Liver (tissue), 9 donors: ENCODE results near the gene KLHL12. TPM values are rescaled to one million over a fixed set of nuclear protein-coding genes. Genes with fewer than 3 reads are reported as not detected.
A peak's percentile ranks its signal among the peaks of the same experiment; 100 is the strongest.

Experiments
- DNase-seq: peaks from one replicate; pipeline ENCODE4 v3.0.0-alpha.2; 2017; ENCODE audit warnings: low spot score
- H3K27ac ChIP-seq, 2 donors: one replicate each; pipeline ENCODE4 v1.7.0; 2013; ENCODE audit warnings: inconsistent platforms in 2 of 2, low read length in 2 of 2, control low read depth in 1 of 2, low read depth in 1 of 2, mild to moderate bottlenecking in 1 of 2
- H3K27me3 ChIP-seq, 4 donors: one replicate each; pipeline versions ENCODE4 v1.6.1 to v1.7.0; 2013; ENCODE audit warnings: low read length in 3 of 4, inconsistent platforms in 1 of 4, mild to moderate bottlenecking in 1 of 4, moderate library complexity in 1 of 4; ENCODE audit not compliant: control insufficient read depth in 4 of 4, insufficient read depth in 4 of 4
- H3K36me3 ChIP-seq, 4 donors: one replicate each; pipeline versions ENCODE4 v1.6.1 to v1.7.0; 2013; ENCODE audit warnings: low read length in 3 of 4, mild to moderate bottlenecking in 3 of 4, low read depth in 1 of 4, moderate library complexity in 1 of 4; ENCODE audit not compliant: control insufficient read depth in 4 of 4, insufficient read depth in 3 of 4
- H3K4me1 ChIP-seq, 4 donors: one replicate each; pipeline versions ENCODE4 v1.6.1 to v1.7.0; 2013; ENCODE audit warnings: low read length in 3 of 4, mild to moderate bottlenecking in 3 of 4, moderate library complexity in 1 of 4; ENCODE audit not compliant: control insufficient read depth in 4 of 4, insufficient read depth in 4 of 4
- H3K4me3 ChIP-seq, 3 donors: one replicate each; pipeline versions ENCODE4 v1.6.1 to v1.7.0; 2013; ENCODE audit warnings: low read length in 3 of 3, control low read depth in 1 of 3, low read depth in 1 of 3, mild to moderate bottlenecking in 1 of 3
- H3K9ac ChIP-seq, 2 donors: one replicate each; pipeline ENCODE4 v1.7.0; 2013; ENCODE audit warnings: low read length in 2 of 2, mild to moderate bottlenecking in 2 of 2, moderate library complexity in 2 of 2, control low read depth in 1 of 2, low read depth in 1 of 2
- H3K9me3 ChIP-seq, 4 donors: one replicate each; pipeline versions ENCODE4 v1.6.1 to v1.7.0; 2013; ENCODE audit warnings: low read length in 3 of 4; ENCODE audit not compliant: control insufficient read depth in 4 of 4
- EGR1 ChIP-seq, 2 donors: IDR thresholded peaks; 2 replicates each; pipeline ENCODE4 v1.6.1; 2016 to 2018; ENCODE audit warnings: antibody characterized with exemption in 2 of 2, low read depth in 2 of 2
- FOXA1 ChIP-seq: IDR thresholded peaks from 2 replicates; pipeline ENCODE4 v1.6.1; 2016; ENCODE audit warnings: antibody characterized with exemption
- FOXA2 ChIP-seq: IDR thresholded peaks from 2 replicates; pipeline ENCODE4 v1.6.1; 2016; ENCODE audit warnings: antibody characterized with exemption
- GABPA ChIP-seq, 2 donors: IDR thresholded peaks in 1 of 2; conservative IDR thresholded peaks in 1 of 2; 2 replicates each; pipeline ENCODE4 v1.6.1; 2016; ENCODE audit warnings: antibody characterized with exemption in 2 of 2, mild to moderate bottlenecking in 1 of 2, moderate library complexity in 1 of 2
- HNF4A ChIP-seq, 2 donors: conservative IDR thresholded peaks; 2 replicates each; pipeline ENCODE4 v1.6.1; 2016; ENCODE audit warnings: antibody characterized with exemption in 2 of 2, mild to moderate bottlenecking in 2 of 2
- HNF4G ChIP-seq: IDR thresholded peaks from 2 replicates; pipeline ENCODE4 v1.6.1; 2016; ENCODE audit warnings: antibody characterized with exemption
- JUND ChIP-seq, 2 donors: IDR thresholded peaks; 2 replicates each; pipeline ENCODE4 v1.6.1; 2016; ENCODE audit warnings: antibody characterized with exemption in 2 of 2
- NR2F2 ChIP-seq: IDR thresholded peaks from 2 replicates; pipeline ENCODE4 v1.6.1; 2016; ENCODE audit warnings: antibody characterized with exemption
- RAD21 ChIP-seq, 2 donors: IDR thresholded peaks; 2 replicates each; pipeline ENCODE4 v1.6.1; 2016; ENCODE audit warnings: antibody characterized with exemption in 2 of 2, mild to moderate bottlenecking in 2 of 2
- RXRA ChIP-seq, 2 donors: IDR thresholded peaks; 2 replicates each; pipeline ENCODE4 v1.6.1; 2017 to 2018; ENCODE audit warnings: antibody characterized with exemption in 2 of 2, mild to moderate bottlenecking in 1 of 2
- SP1 ChIP-seq: IDR thresholded peaks from 2 replicates; pipeline ENCODE4 v1.6.1; 2018; ENCODE audit warnings: antibody characterized with exemption, mild to moderate bottlenecking
- TAF1 ChIP-seq: conservative IDR thresholded peaks from 2 replicates; pipeline ENCODE4 v1.6.1; 2016; ENCODE audit warnings: antibody characterized with exemption, mild to moderate bottlenecking
- YY1 ChIP-seq: IDR thresholded peaks from 2 replicates; pipeline ENCODE4 v1.6.1; 2016; ENCODE audit warnings: antibody characterized with exemption, mild to moderate bottlenecking
- WGBS: extraction: QIAGEN DNeasy Blood & Tissue Kit; methylation state at CpG from one replicate; pipeline ENCODE4 v1.1.7; 2013; 5-methylcytosine and 5-hydroxymethylcytosine counted together
- polyA plus RNA-seq, 2 donors: library from polyadenylated mRNA; stranded (reverse) in 1 of 2; unstranded in 1 of 2; fragments of 200-250 nt in 1 of 2; fragments of >200 nt in 1 of 2; fragmentation: Nextera tagmentation in 1 of 2; extraction: Ambion mirVana in 1 of 2; gene quantifications; one replicate each; pipeline versions ENCODE4 v1.2.1 to v1.2.3, GENCODE V29; 2013 to 2015
- total RNA-seq, 2 donors: library from RNA; depleted of rRNA; stranded (reverse); fragments of >200 nt; gene quantifications; one replicate each; pipeline ENCODE4 v1.2.3, GENCODE V29; 2014
- TF ChIP-seq, protein P1 (sequence below): IDR thresholded peaks from 2 replicates; pipeline ENCODE4 v1.6.1; 2016; ENCODE audit warnings: antibody characterized with exemption
- TF ChIP-seq, protein P2 (sequence below): IDR thresholded peaks from 2 replicates; pipeline ENCODE4 v1.6.1; 2016; ENCODE audit warnings: antibody characterized with exemption, mild to moderate bottlenecking
- TF ChIP-seq, protein P3 (sequence below): IDR thresholded peaks from 2 replicates; pipeline ENCODE4 v1.6.1; 2016; ENCODE audit warnings: antibody characterized with exemption
- TF ChIP-seq, protein P4 (sequence below): fragments of 150-350 bp; IDR thresholded peaks from 2 replicates; pipeline ENCODE4 v1.5.1; 2017; ENCODE audit warnings: improper control_type of control experiment, low read depth, low read length; ENCODE audit not compliant: missing input control
- TF ChIP-seq, protein P5 (sequence below): IDR thresholded peaks from 2 replicates; pipeline ENCODE4 v1.6.1; 2016; ENCODE audit warnings: antibody characterized with exemption
- donor health status: healthy.
- donor health status: healthy.
- donor health status: healthy.
- donor health status: healthy.
- donor health status: healthy.

The KLHL12 gene
- total and polyA plus RNA-seq, 4 donors, result 7.2 to 17.5 (median 10.4) TPM

DNA sequence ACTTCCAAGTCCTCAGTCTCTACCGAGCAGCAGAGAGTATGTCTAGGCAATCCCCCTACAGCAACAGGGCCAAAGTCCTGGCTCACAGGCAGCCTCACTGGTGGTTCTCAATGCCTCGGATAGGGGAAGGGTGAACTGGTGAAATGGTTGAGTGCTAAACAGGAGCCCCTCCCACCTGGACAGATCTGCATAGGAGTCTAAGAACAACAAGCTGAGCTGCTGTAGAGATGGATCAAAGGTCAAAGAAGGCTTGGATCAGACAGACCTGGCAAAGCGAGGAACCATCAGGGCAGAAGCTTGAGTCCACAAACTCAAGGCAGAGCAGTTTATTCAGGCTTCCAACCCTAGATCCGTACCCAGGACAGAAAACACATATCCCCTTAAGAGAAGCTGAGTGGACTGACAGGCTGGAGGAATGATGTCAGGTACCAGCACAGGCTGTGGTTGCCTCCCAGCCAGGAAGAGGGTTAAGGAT, 69.9 kb downstream of the KLHL12 start:
- DNase-seq, result peak; percentile 41
- Histone ChIP-seq H3K27me3 (no peaks in the 10 kb centered on the region), H3K27ac (no peak overlapping the region), H3K4me3 (no peak overlapping the region), H3K9ac (no peak overlapping the region), H3K36me3 (no peaks in the 10 kb centered on the region), H3K4me1 (peaks cover 0 to 19% (median 10%) of the 10 kb centered on the region in 4 donors), H3K9me3 (no peaks in the 10 kb centered on the region)
- 48% methylated on average over 4 of the region's 4 CpGs for WGBS
- TF ChIP-seq FOXA1 (no peak), SP1 (peak; percentile 71), HNF4G (peak; percentile 13), HNF4A (conservative IDR thresholded peaks at IDR 0.05) (peak; percentile 45 to 69)

DNA sequence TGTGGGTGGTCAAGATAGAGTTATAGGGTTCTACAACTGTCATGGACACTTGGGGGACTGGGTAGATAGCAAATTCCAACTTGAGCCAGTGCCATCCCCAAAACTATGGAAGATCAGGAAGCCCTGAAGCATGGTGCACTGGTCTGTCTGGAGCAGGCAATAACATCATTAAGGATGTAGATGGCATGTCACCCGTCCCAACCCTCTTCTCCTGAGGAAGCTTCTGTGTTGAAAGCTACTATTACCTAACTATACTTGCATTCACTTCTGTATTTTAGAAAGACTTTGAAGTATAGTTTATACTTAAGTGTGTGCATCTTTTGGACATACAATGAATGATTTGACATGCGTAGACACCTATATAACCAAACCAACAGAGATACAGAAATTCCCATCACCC, 71.0 kb downstream of the KLHL12 start:
- WGBS, result 95% methylated on average over 2 of the region's 2 CpGs
- Histone ChIP-seq H3K4me1 (peaks cover 0 to 11% (median 3%) of the 10 kb centered on the region in 4 donors), H3K36me3 (no peaks in the 10 kb centered on the region), H3K9ac (no peak overlapping the region), H3K4me3 (no peak overlapping the region), H3K27me3 (no peaks in the 10 kb centered on the region), H3K27ac (no peak overlapping the region), H3K9me3 (no peaks in the 10 kb centered on the region)
- DNase-seq, result no peak
- TF ChIP-seq GABPA (IDR thresholded peaks at IDR 0.05 in 1 of 2, conservative IDR thresholded peaks at IDR 0.05 in 1 of 2) (no peak), YY1 (no peak), SP1 (no peak), JUND (IDR thresholded peaks at IDR 0.05) (no peak), FOXA1 (no peak), HNF4G (no peak), HNF4A (conservative IDR thresholded peaks at IDR 0.05) (no peak), NR2F2 (no peak), TAF1 (no peak), RXRA (IDR thresholded peaks at IDR 0.05) (no peak), EGR1 (IDR thresholded peaks at IDR 0.05; ENCODE audit: low read depth in 2 of 2) (no peak), RAD21 (IDR thresholded peaks at IDR 0.05) (no peak), FOXA2 (no peak)
- TF ChIP-seq, protein P1, sequence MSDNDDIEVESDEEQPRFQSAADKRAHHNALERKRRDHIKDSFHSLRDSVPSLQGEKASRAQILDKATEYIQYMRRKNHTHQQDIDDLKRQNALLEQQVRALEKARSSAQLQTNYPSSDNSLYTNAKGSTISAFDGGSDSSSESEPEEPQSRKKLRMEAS, result no peak
- TF ChIP-seq, protein P2, sequence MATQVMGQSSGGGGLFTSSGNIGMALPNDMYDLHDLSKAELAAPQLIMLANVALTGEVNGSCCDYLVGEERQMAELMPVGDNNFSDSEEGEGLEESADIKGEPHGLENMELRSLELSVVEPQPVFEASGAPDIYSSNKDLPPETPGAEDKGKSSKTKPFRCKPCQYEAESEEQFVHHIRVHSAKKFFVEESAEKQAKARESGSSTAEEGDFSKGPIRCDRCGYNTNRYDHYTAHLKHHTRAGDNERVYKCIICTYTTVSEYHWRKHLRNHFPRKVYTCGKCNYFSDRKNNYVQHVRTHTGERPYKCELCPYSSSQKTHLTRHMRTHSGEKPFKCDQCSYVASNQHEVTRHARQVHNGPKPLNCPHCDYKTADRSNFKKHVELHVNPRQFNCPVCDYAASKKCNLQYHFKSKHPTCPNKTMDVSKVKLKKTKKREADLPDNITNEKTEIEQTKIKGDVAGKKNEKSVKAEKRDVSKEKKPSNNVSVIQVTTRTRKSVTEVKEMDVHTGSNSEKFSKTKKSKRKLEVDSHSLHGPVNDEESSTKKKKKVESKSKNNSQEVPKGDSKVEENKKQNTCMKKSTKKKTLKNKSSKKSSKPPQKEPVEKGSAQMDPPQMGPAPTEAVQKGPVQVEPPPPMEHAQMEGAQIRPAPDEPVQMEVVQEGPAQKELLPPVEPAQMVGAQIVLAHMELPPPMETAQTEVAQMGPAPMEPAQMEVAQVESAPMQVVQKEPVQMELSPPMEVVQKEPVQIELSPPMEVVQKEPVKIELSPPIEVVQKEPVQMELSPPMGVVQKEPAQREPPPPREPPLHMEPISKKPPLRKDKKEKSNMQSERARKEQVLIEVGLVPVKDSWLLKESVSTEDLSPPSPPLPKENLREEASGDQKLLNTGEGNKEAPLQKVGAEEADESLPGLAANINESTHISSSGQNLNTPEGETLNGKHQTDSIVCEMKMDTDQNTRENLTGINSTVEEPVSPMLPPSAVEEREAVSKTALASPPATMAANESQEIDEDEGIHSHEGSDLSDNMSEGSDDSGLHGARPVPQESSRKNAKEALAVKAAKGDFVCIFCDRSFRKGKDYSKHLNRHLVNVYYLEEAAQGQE, result no peak
- TF ChIP-seq, protein P3, sequence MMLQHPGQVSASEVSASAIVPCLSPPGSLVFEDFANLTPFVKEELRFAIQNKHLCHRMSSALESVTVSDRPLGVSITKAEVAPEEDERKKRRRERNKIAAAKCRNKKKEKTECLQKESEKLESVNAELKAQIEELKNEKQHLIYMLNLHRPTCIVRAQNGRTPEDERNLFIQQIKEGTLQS, result no peak
- TF ChIP-seq, protein P4, sequence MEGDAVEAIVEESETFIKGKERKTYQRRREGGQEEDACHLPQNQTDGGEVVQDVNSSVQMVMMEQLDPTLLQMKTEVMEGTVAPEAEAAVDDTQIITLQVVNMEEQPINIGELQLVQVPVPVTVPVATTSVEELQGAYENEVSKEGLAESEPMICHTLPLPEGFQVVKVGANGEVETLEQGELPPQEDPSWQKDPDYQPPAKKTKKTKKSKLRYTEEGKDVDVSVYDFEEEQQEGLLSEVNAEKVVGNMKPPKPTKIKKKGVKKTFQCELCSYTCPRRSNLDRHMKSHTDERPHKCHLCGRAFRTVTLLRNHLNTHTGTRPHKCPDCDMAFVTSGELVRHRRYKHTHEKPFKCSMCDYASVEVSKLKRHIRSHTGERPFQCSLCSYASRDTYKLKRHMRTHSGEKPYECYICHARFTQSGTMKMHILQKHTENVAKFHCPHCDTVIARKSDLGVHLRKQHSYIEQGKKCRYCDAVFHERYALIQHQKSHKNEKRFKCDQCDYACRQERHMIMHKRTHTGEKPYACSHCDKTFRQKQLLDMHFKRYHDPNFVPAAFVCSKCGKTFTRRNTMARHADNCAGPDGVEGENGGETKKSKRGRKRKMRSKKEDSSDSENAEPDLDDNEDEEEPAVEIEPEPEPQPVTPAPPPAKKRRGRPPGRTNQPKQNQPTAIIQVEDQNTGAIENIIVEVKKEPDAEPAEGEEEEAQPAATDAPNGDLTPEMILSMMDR, result no peak
- TF ChIP-seq, protein P5, sequence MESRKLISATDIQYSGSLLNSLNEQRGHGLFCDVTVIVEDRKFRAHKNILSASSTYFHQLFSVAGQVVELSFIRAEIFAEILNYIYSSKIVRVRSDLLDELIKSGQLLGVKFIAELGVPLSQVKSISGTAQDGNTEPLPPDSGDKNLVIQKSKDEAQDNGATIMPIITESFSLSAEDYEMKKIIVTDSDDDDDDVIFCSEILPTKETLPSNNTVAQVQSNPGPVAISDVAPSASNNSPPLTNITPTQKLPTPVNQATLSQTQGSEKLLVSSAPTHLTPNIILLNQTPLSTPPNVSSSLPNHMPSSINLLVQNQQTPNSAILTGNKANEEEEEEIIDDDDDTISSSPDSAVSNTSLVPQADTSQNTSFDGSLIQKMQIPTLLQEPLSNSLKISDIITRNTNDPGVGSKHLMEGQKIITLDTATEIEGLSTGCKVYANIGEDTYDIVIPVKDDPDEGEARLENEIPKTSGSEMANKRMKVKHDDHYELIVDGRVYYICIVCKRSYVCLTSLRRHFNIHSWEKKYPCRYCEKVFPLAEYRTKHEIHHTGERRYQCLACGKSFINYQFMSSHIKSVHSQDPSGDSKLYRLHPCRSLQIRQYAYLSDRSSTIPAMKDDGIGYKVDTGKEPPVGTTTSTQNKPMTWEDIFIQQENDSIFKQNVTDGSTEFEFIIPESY, result no peak
